OCI-LY3 (cell line): ENCODE results near the gene JPT2.

Source experiments
- EZH2phosphoT487 ChIP-seq: fragments of 200-600 bp; shearing (Covaris generic); IDR thresholded peaks from 2 replicates; pipeline ENCODE4 v1.6.1; 2018; ENCODE audit warnings: antibody characterized with exemption, mixed run types, low read depth
- TF ChIP-seq, protein P1 (sequence below): fragments of 200-600, 300-600 bp; sonication (generic); IDR thresholded peaks from 2 replicates; pipeline ENCODE4 v1.5.1; 2014; ENCODE audit warnings: antibody characterized with exemption, low read length, low read depth

DNA sequence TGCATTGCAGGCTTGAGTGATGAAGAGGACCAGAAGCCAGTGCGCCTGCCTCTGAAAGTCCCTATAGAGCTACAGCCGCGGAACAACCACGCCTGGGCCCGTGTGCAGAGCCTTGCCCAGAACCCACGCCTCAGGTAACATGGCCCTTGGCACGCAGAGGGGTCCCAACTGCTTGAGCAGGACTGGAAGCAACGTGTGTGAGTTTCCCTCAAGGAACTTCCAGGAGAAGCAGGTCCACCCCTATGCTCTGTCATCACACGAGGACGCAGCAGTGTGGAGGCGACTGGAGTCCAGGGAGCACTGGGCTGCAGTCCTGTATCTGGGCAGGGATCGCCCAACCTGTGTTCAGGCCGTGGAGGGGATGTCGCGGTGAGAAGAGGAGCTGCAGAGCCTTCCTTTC lies 25.1 kb upstream of the JPT2 start:
- TF ChIP-seq, protein P1, sequence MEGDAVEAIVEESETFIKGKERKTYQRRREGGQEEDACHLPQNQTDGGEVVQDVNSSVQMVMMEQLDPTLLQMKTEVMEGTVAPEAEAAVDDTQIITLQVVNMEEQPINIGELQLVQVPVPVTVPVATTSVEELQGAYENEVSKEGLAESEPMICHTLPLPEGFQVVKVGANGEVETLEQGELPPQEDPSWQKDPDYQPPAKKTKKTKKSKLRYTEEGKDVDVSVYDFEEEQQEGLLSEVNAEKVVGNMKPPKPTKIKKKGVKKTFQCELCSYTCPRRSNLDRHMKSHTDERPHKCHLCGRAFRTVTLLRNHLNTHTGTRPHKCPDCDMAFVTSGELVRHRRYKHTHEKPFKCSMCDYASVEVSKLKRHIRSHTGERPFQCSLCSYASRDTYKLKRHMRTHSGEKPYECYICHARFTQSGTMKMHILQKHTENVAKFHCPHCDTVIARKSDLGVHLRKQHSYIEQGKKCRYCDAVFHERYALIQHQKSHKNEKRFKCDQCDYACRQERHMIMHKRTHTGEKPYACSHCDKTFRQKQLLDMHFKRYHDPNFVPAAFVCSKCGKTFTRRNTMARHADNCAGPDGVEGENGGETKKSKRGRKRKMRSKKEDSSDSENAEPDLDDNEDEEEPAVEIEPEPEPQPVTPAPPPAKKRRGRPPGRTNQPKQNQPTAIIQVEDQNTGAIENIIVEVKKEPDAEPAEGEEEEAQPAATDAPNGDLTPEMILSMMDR: no peak
- TF ChIP-seq EZH2phosphoT487: no peak
